ENCODE results near the gene DENND1A.

The DENND1A gene

GRCh38 chr9:123657099-123657498, 272.8 kb downstream of the DENND1A start:
- DNase-seq (ENCODE audit: low read depth), result no peak
- no peak for TF ChIP-seq CTCF (conservative IDR thresholded peaks at IDR 0.05; ENCODE audit: control insufficient read depth, insufficient read depth, low read depth, low read length)
- H3K4me3 ChIP-seq (ENCODE audit: control insufficient read depth, low read depth, low read length), result no peak overlapping the region

GRCh38 chr9:123656565-123656964, 273.4 kb downstream of the DENND1A start:
- TF ChIP-seq CTCF (conservative IDR thresholded peaks at IDR 0.05; ENCODE audit: control insufficient read depth, insufficient read depth, low read depth, low read length), result no peak

GRCh38 chr9:123655681-123656423, 274.1 kb downstream of the DENND1A start:
- DNase-seq (ENCODE audit: low read depth), result no peak
- TF ChIP-seq CTCF (conservative IDR thresholded peaks at IDR 0.05; ENCODE audit: control insufficient read depth, insufficient read depth, low read depth, low read length), result no peak
- no peak overlapping the region for H3K4me3 ChIP-seq (ENCODE audit: control insufficient read depth, low read depth, low read length)

More at GRCh38 chr9:123656565-123656964, 273.4 kb downstream of the DENND1A start:
- DNase-seq (ENCODE audit: low read depth), result peak; percentile 59
- no peak overlapping the region for H3K4me3 ChIP-seq (ENCODE audit: control insufficient read depth, low read depth, low read length)

GRCh38 chr9:123654994-123655637, 274.8 kb downstream of the DENND1A start:
- TF ChIP-seq CTCF (conservative IDR thresholded peaks at IDR 0.05; ENCODE audit: control insufficient read depth, insufficient read depth, low read depth, low read length), result no peak
- DNase-seq (ENCODE audit: low read depth), result no peak
- no peak overlapping the region for H3K4me3 ChIP-seq (ENCODE audit: control insufficient read depth, low read depth, low read length)

GRCh38 chr9:123654218-123654993, 275.5 kb downstream of the DENND1A start:
- no peak overlapping the region for H3K4me3 ChIP-seq (ENCODE audit: control insufficient read depth, low read depth, low read length)
- no peak for DNase-seq (ENCODE audit: low read depth)
- TF ChIP-seq CTCF (conservative IDR thresholded peaks at IDR 0.05; ENCODE audit: control insufficient read depth, insufficient read depth, low read depth, low read length), result no peak

- DNase-seq (ENCODE audit: low read depth), result no peak
- TF ChIP-seq CTCF (conservative IDR thresholded peaks at IDR 0.05; ENCODE audit: control insufficient read depth, insufficient read depth, low read depth, low read length), result no peak
- H3K4me3 ChIP-seq (ENCODE audit: control insufficient read depth, low read depth, low read length), result no peak overlapping the region
Measured at GRCh38 chr9:123652416-123652815, 277.5 kb downstream of the DENND1A start.
